Measurements from ENCODE around the gene ADTRP. TPM values are rescaled to one million over a fixed set of nuclear protein-coding genes. Genes with fewer than 3 reads are reported as not detected.

The ADTRP gene
- total and polyA plus RNA-seq, 2 of the 13 experiments (the other 11 are each of a cell fraction or from before 2014, with no cell fraction given): not detected

DNA sequence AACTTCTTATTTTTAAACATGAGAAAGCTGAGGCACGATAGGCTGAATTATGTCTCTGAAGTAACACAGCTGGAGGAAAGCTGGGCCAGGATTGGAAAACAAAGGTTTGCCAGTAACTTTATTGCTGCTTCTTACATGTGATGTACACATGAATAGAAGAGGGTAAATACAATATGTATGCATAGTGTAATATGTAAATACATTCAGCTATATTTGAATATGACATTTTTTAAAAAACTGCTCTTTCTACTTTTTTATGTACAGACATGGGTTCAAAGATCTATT lies 90.2 kb downstream of the ADTRP start:
- no peaks in the 10 kb centered on the region for H3K79me2 ChIP-seq (ENCODE audit: insufficient read depth, low read length)
- 79% methylated on average over 1 of the region's 1 CpG for WGBS (ENCODE audit: low lambda C conversion rate)
- ChIA-PET CTCF (ENCODE audit: low intra/inter-chr PET ratio, low total read pairs) (no interaction called here), POLR2A (no interaction called here)
- H3K9me3 ChIP-seq (ENCODE audit: low read length): no peaks in the 10 kb centered on the region
- H3K4me2 ChIP-seq (ENCODE audit: low read depth, low read length): no peak overlapping the region
- H2AFZ ChIP-seq (ENCODE audit: low read length): no peak overlapping the region
- H4K20me1 ChIP-seq (ENCODE audit: insufficient read depth, low read length): no peaks in the 10 kb centered on the region
- BruUV-seq (replicated peaks): no TSS peak
- H3K27me3 ChIP-seq (ENCODE audit: control insufficient read depth in 1 of 2, insufficient read depth in 2 of 2, low read length in 2 of 2): no peaks in the 10 kb centered on the region; a peak in 1 of 5 replicates
- TF ChIP-seq, protein P1, sequence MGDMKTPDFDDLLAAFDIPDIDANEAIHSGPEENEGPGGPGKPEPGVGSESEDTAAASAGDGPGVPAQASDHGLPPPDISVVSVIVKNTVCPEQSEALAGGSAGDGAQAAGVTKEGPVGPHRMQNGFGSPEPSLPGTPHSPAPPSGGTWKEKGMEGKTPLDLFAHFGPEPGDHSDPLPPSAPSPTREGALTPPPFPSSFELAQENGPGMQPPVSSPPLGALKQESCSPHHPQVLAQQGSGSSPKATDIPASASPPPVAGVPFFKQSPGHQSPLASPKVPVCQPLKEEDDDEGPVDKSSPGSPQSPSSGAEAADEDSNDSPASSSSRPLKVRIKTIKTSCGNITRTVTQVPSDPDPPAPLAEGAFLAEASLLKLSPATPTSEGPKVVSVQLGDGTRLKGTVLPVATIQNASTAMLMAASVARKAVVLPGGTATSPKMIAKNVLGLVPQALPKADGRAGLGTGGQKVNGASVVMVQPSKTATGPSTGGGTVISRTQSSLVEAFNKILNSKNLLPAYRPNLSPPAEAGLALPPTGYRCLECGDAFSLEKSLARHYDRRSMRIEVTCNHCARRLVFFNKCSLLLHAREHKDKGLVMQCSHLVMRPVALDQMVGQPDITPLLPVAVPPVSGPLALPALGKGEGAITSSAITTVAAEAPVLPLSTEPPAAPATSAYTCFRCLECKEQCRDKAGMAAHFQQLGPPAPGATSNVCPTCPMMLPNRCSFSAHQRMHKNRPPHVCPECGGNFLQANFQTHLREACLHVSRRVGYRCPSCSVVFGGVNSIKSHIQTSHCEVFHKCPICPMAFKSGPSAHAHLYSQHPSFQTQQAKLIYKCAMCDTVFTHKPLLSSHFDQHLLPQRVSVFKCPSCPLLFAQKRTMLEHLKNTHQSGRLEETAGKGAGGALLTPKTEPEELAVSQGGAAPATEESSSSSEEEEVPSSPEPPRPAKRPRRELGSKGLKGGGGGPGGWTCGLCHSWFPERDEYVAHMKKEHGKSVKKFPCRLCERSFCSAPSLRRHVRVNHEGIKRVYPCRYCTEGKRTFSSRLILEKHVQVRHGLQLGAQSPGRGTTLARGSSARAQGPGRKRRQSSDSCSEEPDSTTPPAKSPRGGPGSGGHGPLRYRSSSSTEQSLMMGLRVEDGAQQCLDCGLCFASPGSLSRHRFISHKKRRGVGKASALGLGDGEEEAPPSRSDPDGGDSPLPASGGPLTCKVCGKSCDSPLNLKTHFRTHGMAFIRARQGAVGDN (CRISPR knock-in tag; IDR thresholded peaks at IDR 0.05): no peak
- TF ChIP-seq CCAR2 (optimal IDR thresholded peaks at IDR 0.05; ENCODE audit: low read depth, low read length): no peak
- TF ChIP-seq YEATS4 (CRISPR knock-in tag; IDR thresholded peaks at IDR 0.05; ENCODE audit: borderline replicate concordance): no peak
- no peak overlapping the region for H3K9ac ChIP-seq (ENCODE audit: insufficient read depth, low read depth, low read length)
- DNase-seq (ENCODE audit: low spot score) (no peak), ATAC-seq (no peak), FAIRE-seq (no peak)
- in situ Hi-C loops (cut with HindIII; ENCODE audit: extremely low pct_ligation_motif_present, low pct_unique_long_range_greater_than_20kb) (no loop called here), intact Hi-C loops (cut with micrococcal nuclease; ENCODE audit: unreplicated experiment) (no loop called here)
- no peaks in the 10 kb centered on the region for H3K36me3 ChIP-seq (replicated peaks in 1 of 2; ENCODE audit: control insufficient read depth in 1 of 2, insufficient read depth in 2 of 2, low read length in 2 of 2)
- H3K27ac ChIP-seq (ENCODE audit: extremely low read length, insufficient read depth, low read length): no peak overlapping the region
- no peaks in the 10 kb centered on the region for H3K4me1 ChIP-seq (ENCODE audit: insufficient read depth, low read length)
- no peak overlapping the region for H3K4me3 ChIP-seq (replicated peaks in 1 of 3; ENCODE audit: insufficient read depth in 1 of 3, low read depth in 2 of 3, low read length in 3 of 3)

DNA sequence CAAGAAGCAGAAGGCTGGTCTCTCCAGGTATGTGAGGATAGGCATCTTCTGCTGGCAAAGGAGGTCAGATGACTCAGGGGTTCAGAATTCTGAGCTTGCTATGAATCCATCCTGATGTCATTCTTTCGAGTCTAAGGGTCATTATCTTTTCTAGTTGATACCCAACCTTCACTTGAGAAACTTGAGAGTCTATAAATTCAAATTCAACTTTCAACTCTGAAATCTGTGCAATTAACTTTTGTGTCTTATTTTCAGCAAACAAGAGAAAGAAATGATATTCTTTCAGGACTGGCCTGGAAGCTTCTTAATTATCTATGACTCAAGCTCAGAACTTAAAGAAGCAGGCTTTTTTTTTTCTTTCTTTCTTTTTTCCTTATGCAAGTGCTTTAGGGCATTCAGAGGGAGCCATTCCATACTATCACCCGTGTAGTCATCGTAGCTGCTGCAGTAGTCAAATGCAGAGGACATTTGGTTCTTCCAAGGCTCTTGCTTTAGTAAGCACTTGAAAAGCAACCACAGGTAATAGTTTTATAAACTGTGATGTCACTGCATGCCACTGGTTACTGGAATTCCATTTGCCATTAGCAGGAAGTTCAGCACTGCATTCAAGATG lies 93.0 kb downstream of the ADTRP start:
- Histone ChIP-seq H3K9ac (ENCODE audit: insufficient read depth, low read depth, low read length) (no peak overlapping the region), H3K27ac (ENCODE audit: extremely low read length, insufficient read depth, low read length) (no peak overlapping the region), H3K9me3 (ENCODE audit: low read length) (peaks cover 6% of the 10 kb centered on the region; the same call in 1 of the 2 replicates), H3K4me1 (ENCODE audit: insufficient read depth, low read length) (no peaks in the 10 kb centered on the region), H4K20me1 (ENCODE audit: insufficient read depth, low read length) (no peaks in the 10 kb centered on the region), H2AFZ (ENCODE audit: low read length) (no peak overlapping the region), H3K79me2 (ENCODE audit: insufficient read depth, low read length) (no peaks in the 10 kb centered on the region), H3K4me3 (replicated peaks in 1 of 3; ENCODE audit: insufficient read depth in 1 of 3, low read depth in 2 of 3, low read length in 3 of 3) (no peak overlapping the region), H3K4me2 (ENCODE audit: low read depth, low read length) (no peak overlapping the region), H3K36me3 (replicated peaks in 1 of 2; ENCODE audit: control insufficient read depth in 1 of 2, insufficient read depth in 2 of 2, low read length in 2 of 2) (no peaks in the 10 kb centered on the region), H3K27me3 (ENCODE audit: control insufficient read depth in 1 of 2, insufficient read depth in 2 of 2, low read length in 2 of 2) (no peaks in the 10 kb centered on the region; a peak in 1 of 5 replicates)
- ChIA-PET POLR2A (no interaction called here), CTCF (ENCODE audit: low intra/inter-chr PET ratio, low total read pairs) (no interaction called here)
- FAIRE-seq: no peak
- no TSS peak for BruUV-seq (replicated peaks)
- TF ChIP-seq, protein P2, sequence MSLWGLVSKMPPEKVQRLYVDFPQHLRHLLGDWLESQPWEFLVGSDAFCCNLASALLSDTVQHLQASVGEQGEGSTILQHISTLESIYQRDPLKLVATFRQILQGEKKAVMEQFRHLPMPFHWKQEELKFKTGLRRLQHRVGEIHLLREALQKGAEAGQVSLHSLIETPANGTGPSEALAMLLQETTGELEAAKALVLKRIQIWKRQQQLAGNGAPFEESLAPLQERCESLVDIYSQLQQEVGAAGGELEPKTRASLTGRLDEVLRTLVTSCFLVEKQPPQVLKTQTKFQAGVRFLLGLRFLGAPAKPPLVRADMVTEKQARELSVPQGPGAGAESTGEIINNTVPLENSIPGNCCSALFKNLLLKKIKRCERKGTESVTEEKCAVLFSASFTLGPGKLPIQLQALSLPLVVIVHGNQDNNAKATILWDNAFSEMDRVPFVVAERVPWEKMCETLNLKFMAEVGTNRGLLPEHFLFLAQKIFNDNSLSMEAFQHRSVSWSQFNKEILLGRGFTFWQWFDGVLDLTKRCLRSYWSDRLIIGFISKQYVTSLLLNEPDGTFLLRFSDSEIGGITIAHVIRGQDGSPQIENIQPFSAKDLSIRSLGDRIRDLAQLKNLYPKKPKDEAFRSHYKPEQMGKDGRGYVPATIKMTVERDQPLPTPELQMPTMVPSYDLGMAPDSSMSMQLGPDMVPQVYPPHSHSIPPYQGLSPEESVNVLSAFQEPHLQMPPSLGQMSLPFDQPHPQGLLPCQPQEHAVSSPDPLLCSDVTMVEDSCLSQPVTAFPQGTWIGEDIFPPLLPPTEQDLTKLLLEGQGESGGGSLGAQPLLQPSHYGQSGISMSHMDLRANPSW (CRISPR knock-in tag; IDR thresholded peaks at IDR 0.05; ENCODE audit: borderline replicate concordance): no peak
- TF ChIP-seq ARHGAP35 (CRISPR knock-in tag; IDR thresholded peaks at IDR 0.05; ENCODE audit: borderline replicate concordance): no peak
- 47% methylated on average over 3 of the region's 3 CpGs for WGBS (ENCODE audit: low lambda C conversion rate)
- no peak for ATAC-seq
- intact Hi-C loops (cut with micrococcal nuclease; ENCODE audit: unreplicated experiment): no loop called here
- peak; percentile 9 for DNase-seq (ENCODE audit: low spot score)
- in situ Hi-C loops (cut with HindIII; ENCODE audit: extremely low pct_ligation_motif_present, low pct_unique_long_range_greater_than_20kb): no loop called here

All from HepG2 (cell line).